NCI-H748 treated with DMSO at 0.1 percent for 48 hours (cell line): ENCODE measurements around the gene STRA8.

Experiments
- DNase-seq: peaks from one replicate; lab custom pipeline; 2025; lab: John Stamatoyannopoulos, UW

STRA8 gene

DNA sequence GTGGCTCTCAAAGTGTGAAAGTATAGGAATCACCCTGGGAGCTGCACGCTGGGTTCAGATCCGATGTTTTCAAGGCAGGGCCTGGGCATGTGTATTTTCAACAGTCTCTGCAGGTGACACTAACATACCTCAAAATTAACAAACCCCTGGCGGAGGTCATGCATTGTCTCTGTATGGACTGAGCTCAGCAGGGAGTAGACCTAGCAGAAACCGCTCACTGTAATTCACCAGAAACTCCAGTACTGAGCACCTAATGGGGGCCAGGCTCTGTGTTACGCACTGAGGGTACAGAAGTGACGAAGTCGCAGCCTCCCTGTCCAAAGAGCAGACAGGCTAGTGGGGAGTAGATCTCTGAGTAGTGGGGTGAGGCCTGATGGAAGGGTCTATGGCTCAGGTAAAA is 5.6 kb downstream of the STRA8 start:
- DNase-seq, result no peak

DNA sequence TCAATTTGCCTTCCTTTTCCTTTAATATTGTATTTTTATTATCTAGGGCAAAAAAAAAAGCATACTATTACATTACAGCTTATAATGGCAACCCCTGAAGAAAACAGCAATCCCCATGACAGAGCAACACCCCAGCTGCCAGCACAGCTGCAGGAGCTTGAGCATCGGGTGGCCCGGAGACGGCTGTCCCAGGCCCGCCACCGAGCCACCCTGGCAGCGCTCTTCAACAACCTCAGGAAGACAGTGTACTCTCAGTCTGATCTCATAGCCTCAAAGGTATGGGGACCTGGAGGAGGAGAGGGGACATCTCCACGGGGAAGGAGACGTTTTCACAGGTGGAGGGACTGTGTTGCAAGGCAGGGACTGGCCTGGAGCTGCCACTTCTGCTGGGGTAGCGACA is 6.8 kb downstream of the STRA8 start:
- no peak for DNase-seq

DNA sequence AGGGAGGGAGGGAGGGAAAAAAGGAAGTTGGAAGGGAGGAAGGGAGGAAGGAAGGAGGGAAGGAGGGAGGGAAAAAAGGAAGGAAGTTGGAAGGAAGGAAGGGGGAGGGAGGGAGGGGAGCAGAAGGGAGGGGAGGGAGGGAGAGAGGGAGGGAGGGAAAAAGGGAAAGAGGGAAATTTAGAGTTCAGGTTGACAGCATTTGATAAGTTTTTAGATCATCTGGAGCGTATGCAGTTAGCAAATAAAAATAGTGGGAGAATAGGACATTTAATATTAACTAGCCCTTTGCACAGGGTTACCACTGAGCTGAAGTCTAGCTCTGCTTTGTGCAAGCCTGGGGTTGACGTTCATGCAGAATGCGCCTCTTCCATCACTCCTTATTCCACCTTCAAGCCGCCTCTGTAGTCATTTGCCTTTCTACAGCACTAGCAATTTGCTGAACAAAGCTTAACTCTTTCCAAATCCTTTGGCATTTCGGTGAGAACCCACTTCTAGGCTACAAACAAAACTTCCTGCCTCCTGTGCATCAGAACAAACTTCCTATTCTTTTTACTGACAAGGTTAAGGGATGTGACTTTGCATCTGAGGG is 8.6 kb downstream of the STRA8 start:
- DNase-seq, result no peak

DNA sequence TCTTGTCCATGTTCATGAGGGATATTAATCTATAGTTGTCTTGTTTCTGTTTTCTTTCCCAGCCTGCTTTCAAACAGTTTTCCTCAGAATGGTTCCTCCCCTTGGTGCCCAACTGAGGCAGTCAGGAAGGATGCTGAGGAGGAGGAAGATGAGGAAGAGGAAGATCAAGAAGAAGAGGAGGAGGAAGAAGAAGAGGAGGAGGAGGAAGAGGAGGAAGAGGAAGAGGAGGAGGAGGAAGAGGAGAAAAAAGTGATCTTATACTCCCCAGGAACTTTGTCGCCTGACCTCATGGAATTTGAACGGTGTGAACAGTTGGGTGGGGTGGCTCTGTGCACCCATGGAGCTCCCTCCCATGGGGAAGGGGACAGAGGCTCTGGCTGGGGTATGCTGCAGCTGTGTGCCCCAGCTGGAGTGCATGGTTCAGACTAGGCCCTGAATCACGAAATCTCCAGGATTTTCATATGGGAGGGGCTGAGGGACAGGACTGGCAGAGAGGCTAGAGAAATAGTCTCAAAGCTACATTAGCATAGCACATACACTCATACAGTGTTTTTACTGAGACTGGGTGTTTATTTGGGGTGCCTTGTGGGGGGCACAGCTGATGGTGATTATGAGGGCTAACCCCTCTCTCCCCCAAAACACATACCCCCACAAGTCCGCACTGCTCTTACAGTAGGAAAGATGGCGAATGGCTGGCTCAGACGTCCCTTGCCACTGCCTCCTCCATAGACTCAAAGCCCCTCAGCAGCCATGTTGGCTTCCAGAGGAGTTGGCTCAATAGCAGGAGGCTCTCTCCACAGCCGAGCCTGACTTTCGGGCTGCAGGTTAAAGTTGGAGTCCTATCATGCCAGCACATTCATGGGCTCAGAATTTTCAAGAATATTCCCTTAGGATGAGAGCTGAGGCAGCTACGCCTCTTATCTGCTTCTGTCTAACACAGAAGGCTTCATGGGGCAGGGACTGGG is 11.9 kb downstream of the STRA8 start:
- no peak for DNase-seq

DNA sequence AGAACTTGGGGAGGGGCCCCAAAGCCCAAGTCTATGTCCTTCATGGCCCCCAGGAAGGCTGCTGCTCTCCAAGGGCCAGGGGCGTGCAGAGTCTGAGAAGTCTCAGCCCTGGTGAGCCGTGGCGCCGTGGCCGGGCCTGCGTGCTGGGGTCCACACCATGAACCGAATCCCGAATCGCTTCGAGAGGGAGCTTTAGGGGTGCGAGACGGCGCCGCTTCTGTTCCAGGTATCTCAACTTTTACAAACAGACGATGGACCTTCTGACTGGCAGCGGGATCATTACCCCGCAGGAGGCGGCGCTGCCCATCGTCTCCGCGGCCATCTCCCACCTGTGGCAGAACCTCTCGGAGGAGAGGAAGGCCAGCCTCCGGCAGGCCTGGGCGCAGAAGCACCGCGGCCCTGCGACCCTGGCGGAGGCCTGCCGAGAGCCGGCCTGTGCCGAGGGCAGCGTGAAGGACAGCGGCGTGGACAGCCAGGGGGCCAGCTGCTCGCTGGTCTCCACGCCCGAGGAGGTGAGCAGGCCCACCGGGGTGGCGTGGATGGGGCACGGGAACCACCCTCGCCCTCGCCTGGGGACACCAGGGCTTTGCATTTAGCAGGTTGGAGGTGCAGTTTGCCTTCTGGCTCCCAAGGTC is 12.7 kb downstream of the STRA8 start:
- DNase-seq, result no peak

DNA sequence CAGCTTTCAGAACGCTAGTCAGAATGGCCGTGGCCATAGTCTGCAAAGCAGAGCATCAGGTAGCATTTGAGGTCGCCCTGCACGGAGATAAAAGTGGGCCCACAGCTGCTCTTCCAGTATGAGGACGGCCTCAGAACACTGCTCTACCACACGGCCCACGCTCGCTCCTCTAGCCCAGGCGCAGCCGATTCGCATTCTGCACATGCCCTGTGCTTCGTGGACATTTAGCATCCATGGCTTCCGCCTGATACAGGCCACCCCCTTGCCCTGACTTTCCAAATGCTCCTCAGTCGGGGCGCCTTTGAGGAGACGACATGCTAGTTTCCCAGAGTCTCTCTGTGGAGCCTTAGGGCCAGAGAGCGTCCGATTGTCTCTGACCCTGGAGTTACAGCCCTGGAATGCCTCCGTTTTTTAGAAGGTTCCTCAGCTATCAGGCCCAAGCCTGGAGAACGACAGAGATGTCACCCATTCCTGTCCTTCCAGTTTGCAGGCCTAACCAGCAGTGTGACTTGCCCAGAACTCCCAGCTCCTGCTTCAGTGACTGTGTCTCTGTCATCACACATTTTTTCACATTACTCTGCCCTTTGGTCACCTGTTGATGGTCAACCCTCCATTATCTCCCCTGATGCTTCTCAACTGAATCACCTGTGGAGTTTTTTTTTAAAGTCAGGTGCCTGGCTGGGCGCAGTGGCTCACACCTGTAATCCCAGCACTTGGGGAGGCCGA is 14.3 kb downstream of the STRA8 start:
- DNase-seq, result no peak

DNA sequence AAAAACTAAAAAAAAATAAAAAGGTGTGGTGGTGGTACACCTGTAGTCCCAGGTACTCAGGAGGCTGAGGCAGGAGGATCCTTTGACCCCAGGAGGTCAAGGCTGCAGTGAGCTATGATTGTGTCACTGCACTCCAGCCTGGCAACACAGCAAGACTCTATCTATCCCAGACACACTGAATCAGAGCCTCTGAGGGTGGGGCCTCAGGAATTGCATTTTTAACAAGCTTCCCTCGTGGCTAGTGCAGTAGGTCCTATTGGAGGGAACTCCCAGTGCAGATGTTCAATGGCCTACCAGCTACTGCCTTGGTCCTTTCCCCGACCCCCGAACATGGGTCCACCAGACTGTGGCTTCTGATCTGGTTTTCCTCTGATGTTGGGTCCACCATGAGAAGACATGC is 14.9 kb downstream of the STRA8 start:
- DNase-seq, result no peak

DNA sequence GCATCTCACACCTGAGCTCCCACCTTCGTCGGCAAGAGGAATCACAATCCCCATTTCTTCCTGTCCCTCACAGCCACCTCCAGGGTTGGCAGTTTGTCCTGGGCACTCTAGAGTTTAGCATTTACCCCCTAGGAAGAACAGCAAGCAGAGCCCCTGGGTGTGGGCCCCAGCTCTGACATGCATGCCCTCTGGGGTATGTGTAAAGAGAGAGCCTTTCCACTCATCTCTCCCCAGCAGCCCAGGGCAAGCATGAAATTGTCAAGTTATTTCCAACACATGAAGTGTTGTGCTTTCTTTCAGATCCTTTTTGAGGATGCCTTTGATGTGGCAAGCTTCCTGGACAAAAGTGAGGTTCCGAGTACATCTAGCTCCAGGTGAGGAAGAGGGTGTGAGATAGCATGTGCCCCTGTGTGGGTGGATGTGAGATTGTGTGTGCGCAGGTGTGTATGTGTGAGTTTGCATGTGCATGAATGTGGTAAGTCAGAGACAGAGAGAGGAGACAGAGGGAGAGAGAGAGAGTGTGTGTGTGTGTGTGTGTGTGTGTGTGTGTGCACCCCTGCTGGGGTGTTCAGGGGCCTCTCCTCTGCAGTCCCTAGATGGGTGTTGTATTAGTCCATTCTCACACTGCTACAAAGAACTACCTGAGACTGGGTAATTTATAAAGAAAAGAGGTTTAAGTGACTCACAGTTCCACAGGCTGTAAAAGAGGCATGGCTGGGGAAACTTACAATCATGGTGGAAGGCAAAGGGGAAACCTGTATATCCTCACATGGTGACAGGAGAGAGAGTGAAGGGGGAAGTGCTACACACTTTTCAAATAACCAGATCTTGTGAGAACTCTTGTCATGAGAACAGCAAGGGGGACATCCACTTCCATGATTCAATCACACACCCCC is 18.1 kb downstream of the STRA8 start:
- DNase-seq, result no peak

DNA sequence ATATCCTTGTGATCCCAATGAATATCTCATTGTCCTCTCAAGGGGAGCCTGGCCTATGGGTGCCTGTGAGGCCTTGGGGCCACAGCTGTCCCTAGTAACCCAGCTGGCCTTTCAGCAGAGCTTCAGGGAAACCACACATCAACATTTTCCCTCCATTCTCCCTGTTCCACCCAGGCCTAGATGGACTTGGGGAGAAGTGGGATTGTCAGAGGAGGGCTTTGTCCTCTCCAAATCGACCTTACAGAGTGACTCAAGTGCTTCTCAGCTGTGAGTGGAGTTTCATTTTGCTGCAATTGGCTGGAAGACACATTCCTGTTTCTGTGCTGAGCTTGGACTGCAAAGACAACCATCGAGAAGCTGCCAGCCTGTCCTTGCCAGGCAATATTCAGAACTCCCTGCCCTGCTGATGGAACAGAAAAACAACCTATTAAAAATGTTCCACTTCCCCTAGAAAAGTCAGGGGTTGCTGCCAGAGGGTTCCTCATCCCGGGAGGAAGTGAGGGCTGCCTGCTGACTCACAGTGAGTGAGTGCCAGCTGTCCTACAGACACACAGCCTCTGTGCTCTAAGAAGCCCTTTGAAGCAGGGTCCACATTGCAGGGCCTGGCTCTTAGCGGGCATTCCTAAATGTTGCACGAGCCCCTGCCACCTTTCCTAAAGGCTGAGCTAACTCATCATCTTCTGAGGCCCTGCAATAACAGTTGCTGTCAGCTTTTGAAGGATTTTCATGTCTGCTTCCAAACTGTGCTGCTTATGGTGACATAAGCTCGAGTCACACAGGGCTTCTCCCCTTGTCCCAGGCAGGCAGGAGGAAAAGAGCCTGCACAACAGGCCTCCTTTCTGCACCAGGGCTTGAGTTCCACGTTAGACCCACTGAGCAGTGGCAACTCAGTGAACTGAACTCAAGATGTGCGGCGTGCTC is 20.5 kb downstream of the STRA8 start:
- no peak for DNase-seq

DNA sequence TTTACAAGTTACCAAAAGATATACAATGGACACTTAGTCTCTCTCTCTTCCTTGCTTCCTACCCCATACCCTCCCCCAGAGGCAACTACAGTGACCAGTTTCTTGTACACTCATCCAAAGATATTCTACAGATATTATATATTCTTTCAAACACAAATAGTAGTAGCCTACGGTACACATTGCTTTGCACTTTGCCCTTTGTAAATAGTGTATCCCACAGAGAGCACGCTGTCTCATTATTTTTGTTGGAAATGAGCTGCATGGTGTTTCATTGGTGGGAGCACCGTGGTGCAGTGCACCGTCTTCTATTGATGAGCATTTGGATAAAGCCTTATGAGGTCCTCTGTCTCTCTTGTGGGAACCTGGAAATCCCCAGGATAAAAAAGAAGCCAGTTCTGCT is 24.2 kb downstream of the STRA8 start:
- no peak for DNase-seq

DNA sequence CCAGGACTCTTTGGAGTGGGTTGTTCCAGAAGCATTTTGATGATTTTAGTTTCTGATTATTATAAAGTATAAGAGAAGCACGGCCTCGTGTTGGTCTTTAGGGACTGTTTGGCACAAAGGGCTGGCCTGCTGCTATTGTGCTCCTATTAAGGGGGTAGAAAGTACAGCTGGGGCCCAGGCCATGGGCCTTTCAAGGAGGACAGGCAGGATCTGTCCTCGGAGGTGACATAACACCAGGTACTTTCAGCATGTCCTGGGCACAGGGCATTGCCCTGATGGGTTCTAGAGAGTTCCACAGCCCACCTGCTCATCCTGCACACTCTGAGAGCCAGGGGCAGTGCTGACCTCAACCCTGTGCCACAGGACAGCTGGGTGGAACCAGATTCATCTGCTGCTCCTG is 24.9 kb downstream of the STRA8 start:
- DNase-seq, result no peak

DNA sequence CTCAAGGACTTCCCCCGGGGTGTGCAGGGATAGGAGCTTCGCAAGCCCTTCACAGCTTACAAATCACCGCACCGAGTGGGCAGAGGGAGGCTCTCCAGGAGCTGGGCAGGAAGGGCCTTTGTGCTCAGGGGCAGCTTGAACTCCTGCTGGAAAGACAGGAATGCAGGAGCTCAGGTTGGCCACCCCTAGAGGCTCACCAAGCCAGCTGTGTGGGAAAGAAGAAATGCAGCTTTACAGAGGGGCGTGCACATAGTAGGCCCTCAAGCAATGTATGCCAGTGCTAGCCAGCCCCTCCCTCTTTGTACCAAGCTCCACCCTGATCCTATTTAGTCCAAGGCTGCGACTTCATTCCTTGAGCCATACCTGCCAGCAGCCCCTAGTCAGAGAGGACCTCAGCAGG is 26.1 kb downstream of the STRA8 start:
- no peak for DNase-seq

DNA sequence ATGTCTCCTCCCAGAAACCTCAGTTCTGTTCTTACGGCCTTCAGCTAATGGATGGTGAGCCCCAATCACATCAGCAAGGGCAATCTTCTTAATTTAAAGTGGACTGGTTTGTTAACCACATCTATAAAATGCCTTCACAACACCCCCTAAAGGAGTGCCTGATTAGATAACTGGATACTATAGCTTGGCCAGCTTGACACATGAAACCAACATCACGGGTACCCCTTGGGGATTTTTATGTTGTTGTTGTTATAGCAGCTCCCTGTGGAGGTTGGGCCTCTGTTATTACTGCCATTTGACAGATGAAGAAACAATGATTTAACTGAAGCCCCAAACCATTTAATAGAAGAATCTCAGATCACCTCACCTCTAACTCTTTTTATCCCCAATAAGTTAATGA is 26.8 kb downstream of the STRA8 start:
- no peak for DNase-seq

DNA sequence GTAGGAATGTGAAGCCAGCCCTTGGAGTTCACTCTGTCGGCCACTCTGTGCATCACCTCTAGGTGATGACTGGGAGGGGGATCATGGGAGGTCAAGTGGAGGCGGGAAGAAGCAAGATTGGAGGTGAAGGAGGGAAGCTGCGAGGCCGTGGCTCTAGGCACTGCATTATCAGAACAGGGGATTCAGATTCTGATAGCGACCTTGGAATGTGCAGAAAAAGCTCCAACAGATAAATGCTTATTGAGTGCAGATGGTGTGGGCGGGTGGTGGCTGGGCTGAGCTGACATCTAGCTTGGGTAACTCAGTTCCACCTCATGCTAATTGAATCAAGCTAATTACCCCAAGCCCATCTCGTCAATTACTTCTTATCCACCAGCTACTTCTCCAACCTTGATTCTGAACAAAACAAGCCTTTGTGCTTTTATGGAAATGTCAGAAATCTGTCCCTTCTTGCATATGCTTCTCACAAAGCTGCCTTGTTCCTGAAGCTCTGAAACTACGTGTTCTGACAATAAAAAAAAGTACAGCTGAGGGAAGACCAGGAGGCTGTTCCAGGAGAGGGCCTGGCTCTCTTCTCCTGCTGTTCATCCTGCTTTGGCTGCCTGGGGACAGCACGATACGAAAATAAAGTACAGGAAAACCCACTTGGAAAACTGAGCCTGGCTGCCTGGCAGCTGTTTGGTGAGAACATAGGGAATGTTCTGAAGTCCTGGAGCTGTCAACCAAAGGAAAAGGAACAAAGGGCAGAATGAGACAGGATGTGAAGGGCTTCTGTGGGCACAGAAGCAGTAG is 27.5 kb downstream of the STRA8 start:
- DNase-seq, result no peak

DNA sequence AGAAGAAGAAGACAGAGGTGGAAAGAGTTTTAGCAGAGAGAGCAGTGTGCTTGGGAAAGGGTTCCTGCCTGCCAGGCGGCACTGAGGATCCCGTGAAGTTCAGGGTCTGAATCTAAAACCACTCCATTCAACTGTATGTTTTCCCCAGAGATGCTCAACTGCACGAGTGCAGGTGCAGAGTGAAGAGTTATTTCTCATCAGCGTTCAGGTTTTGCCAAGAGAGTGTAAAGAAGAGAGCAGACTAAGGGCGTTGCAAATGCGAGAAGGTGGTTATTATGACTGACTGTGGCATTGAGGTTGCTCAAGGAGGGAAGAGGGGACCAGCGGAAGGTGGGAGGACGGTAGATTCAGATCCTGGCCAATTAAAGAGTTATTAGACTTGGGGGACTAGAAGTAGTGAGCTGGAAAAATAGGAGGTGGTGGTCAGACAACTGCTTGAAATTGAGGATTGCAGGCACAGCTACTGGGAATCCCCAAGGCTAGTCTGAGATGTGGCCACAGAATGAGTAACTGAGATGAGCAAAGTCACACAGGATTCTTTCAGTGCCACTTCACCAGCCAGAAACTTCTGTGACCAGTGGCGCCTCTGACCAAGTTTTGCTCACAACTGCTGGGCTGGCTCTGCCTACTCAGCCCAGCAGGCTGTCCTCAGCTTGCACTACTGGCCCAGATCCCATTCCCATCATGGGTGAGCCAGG is 29.1 kb downstream of the STRA8 start:
- DNase-seq, result no peak

DNA sequence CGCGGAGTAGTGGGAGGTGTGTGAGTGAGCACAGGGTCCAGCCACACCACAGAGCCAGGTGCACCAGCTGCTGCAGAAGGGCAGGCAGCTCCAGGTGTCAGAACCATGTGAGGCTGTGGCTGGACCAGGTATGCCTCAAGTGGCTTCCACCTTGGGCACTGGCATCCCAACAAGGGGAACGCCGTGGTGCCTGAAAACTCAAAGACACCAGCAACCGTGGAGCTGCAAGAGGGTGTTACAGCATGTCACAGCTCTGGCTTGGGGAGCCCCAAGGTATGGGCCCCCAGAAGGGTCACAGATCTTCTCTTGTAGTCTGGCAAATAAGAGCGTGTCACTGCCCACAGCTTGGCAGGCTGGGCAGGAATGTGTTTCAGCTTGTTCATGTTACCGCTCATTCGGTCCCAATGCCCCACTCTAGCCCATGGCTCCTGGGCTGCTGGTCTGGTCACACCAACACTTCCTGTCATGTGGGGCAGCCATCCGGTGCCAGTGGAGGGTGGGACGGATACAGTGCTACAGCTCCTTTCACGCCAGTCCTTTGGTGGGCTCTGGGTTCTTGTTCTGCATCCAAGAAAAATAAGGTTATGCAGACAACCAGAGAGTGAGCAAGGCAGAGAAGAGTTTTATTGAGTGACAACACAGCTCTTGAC is 29.8 kb downstream of the STRA8 start:
- no peak for DNase-seq

DNA sequence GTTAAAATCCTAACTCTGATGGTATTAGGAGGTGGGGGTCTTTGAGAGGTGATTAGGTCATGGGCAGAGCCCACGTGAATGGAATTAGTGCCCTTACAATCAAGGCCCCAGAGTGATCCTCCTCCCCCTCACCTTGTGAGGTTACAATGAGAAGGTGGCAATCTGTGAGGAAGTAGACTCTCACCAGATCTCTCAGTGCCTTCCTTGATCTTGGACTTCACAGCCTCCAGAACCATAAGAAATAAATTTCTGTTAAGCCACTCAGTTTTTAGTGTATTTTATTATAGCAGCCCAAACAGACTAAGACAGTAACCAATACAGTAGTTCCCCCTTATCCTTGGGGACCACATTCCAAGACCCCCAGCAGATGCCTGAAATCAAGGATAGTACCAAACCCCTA is 32.0 kb downstream of the STRA8 start:
- DNase-seq, result no peak

DNA sequence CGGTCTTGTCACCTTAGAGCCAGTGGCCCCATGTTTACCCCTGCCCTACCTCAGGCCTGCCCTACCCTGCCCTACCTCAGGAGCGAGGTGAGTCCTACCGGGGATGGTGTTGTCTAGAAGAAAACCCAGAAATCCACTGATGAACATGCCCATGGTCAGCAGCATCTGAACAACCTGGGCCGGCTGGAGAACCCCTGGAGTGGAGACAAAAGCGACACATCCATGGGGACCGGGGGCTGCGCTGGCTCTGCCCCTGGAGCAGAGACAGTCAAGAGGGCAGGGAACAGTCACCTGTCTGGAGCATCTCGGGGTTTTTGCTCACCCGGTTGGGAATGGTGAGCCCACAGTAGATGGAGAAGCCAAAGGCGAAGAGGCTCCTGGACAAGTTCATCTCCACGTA is 36.3 kb downstream of the STRA8 start:
- DNase-seq, result no peak
